ENCODE measurements around the gene MRPL4. TPM values are rescaled to one million over a fixed set of nuclear protein-coding genes. Genes with fewer than 3 reads are reported as not detected.

MRPL4 gene
- total and polyA plus RNA-seq, 2 of the 13 experiments (the other 11 are each of a cell fraction or from before 2014, with no cell fraction given) = 40.6 to 42.5 TPM

DNA sequence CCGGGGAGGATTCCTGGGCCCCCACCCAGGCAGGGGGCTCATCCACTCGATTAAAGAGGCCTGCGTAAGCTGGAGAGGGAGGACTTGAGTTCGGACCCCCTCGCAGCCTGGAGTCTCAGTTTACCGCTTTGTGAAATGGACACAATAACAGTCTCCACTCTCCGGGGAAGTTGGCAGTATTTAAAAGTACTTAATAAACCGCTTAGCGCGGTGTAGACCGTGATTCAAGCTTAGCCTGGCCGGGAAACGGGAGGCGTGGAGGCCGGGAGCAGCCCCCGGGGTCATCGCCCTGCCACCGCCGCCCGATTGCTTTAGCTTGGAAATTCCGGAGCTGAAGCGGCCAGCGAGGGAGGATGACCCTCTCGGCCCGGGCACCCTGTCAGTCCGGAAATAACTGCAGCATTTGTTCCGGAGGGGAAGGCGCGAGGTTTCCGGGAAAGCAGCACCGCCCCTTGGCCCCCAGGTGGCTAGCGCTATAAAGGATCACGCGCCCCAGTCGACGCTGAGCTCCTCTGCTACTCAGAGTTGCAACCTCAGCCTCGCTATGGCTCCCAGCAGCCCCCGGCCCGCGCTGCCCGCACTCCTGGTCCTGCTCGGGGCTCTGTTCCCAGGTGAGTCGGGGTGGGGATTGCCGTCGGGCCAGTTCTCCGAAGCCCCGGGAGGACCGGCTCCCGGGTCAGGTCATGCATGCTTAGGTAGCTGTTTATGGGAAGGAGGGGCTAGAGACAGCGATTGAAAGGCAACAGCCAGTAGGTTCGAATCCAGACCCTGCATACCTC is 18.8 kb downstream of the MRPL4 start, which contains the start of gene ICAM1 (continued):
- TF ChIP-seq, protein P1, sequence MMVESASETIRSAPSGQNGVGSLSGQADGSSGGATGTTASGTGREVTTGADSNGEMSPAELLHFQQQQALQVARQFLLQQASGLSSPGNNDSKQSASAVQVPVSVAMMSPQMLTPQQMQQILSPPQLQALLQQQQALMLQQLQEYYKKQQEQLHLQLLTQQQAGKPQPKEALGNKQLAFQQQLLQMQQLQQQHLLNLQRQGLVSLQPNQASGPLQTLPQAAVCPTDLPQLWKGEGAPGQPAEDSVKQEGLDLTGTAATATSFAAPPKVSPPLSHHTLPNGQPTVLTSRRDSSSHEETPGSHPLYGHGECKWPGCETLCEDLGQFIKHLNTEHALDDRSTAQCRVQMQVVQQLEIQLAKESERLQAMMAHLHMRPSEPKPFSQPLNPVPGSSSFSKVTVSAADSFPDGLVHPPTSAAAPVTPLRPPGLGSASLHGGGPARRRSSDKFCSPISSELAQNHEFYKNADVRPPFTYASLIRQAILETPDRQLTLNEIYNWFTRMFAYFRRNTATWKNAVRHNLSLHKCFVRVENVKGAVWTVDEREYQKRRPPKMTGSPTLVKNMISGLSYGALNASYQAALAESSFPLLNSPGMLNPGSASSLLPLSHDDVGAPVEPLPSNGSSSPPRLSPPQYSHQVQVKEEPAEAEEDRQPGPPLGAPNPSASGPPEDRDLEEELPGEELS (CRISPR knock-in tag; IDR thresholded peaks at IDR 0.05) = peak; percentile 57; the same call in 1 of the 2 replicates
- TF ChIP-seq KAT2B (IDR thresholded peaks at IDR 0.05; ENCODE audit: borderline replicate concordance, low read depth, low read length) (no peak), SCMH1 (CRISPR knock-in tag; IDR thresholded peaks at IDR 0.05; ENCODE audit: borderline replicate concordance) (no peak), MIXL1 (CRISPR knock-in tag; IDR thresholded peaks at IDR 0.05) (peak; percentile 73), SOX5 (CRISPR knock-in tag; IDR thresholded peaks at IDR 0.05; ENCODE audit: borderline replicate concordance) (peak; percentile 72; the same call in 1 of the 2 replicates), ZNF17 (CRISPR knock-in tag; IDR thresholded peaks at IDR 0.05) (peak; percentile 80; the same call in 1 of the 2 replicates), ZNF530 (CRISPR knock-in tag; IDR thresholded peaks at IDR 0.05; ENCODE audit: low read depth) (no peak), GPN1 (CRISPR knock-in tag; IDR thresholded peaks at IDR 0.05; ENCODE audit: borderline replicate concordance) (no peak)
- TF ChIP-seq, protein P2, sequence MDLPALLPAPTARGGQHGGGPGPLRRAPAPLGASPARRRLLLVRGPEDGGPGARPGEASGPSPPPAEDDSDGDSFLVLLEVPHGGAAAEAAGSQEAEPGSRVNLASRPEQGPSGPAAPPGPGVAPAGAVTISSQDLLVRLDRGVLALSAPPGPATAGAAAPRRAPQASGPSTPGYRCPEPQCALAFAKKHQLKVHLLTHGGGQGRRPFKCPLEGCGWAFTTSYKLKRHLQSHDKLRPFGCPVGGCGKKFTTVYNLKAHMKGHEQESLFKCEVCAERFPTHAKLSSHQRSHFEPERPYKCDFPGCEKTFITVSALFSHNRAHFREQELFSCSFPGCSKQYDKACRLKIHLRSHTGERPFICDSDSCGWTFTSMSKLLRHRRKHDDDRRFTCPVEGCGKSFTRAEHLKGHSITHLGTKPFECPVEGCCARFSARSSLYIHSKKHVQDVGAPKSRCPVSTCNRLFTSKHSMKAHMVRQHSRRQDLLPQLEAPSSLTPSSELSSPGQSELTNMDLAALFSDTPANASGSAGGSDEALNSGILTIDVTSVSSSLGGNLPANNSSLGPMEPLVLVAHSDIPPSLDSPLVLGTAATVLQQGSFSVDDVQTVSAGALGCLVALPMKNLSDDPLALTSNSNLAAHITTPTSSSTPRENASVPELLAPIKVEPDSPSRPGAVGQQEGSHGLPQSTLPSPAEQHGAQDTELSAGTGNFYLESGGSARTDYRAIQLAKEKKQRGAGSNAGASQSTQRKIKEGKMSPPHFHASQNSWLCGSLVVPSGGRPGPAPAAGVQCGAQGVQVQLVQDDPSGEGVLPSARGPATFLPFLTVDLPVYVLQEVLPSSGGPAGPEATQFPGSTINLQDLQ (CRISPR knock-in tag; IDR thresholded peaks at IDR 0.05) = no peak
- TF ChIP-seq, protein P3, sequence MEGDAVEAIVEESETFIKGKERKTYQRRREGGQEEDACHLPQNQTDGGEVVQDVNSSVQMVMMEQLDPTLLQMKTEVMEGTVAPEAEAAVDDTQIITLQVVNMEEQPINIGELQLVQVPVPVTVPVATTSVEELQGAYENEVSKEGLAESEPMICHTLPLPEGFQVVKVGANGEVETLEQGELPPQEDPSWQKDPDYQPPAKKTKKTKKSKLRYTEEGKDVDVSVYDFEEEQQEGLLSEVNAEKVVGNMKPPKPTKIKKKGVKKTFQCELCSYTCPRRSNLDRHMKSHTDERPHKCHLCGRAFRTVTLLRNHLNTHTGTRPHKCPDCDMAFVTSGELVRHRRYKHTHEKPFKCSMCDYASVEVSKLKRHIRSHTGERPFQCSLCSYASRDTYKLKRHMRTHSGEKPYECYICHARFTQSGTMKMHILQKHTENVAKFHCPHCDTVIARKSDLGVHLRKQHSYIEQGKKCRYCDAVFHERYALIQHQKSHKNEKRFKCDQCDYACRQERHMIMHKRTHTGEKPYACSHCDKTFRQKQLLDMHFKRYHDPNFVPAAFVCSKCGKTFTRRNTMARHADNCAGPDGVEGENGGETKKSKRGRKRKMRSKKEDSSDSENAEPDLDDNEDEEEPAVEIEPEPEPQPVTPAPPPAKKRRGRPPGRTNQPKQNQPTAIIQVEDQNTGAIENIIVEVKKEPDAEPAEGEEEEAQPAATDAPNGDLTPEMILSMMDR (CRISPR knock-in tag; IDR thresholded peaks at IDR 0.05) = peak; percentile 51
- TF ChIP-seq, protein P4, sequence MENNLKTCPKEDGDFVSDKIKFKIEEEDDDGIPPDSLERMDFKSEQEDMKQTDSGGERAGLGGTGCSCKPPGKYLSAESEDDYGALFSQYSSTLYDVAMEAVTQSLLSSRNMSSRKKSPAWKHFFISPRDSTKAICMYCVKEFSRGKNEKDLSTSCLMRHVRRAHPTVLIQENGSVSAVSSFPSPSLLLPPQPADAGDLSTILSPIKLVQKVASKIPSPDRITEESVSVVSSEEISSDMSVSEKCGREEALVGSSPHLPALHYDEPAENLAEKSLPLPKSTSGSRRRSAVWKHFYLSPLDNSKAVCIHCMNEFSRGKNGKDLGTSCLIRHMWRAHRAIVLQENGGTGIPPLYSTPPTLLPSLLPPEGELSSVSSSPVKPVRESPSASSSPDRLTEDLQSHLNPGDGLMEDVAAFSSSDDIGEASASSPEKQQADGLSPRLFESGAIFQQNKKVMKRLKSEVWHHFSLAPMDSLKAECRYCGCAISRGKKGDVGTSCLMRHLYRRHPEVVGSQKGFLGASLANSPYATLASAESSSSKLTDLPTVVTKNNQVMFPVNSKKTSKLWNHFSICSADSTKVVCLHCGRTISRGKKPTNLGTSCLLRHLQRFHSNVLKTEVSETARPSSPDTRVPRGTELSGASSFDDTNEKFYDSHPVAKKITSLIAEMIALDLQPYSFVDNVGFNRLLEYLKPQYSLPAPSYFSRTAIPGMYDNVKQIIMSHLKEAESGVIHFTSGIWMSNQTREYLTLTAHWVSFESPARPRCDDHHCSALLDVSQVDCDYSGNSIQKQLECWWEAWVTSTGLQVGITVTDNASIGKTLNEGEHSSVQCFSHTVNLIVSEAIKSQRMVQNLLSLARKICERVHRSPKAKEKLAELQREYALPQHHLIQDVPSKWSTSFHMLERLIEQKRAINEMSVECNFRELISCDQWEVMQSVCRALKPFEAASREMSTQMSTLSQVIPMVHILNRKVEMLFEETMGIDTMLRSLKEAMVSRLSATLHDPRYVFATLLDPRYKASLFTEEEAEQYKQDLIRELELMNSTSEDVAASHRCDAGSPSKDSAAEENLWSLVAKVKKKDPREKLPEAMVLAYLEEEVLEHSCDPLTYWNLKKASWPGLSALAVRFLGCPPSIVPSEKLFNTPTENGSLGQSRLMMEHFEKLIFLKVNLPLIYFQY (CRISPR knock-in tag; IDR thresholded peaks at IDR 0.05; ENCODE audit: borderline replicate concordance) = peak; percentile 80

All from HepG2 (cell line).